Measurements from ENCODE around the gene LIPM.
"Not testable (repeated sequence)": the region's sequence is repeated elsewhere in the genome, so short reads cannot be mapped to it uniquely, and the experiment has no call there.

LIPM gene

DNA sequence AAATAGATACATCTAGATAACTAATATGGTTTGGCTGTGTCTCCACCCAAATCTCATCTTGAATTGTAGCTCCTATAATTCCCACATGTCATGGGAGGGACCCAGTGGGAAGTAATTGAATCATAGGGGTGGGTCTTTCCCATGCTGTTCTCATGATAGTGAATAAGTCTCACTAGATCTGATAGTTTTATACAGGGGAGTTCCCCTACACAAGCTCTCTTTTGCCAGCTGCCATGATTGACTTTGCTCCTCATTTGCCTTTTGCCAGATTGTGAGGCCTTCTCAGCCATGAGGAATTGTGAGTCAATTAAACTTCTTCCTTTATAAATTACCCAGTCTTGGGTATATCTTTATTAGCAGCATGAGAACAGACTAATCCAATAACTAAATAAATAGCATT, 35.1 kb downstream of the LIPM start:
- DNase-seq, result not testable (repeated sequence)

DNA sequence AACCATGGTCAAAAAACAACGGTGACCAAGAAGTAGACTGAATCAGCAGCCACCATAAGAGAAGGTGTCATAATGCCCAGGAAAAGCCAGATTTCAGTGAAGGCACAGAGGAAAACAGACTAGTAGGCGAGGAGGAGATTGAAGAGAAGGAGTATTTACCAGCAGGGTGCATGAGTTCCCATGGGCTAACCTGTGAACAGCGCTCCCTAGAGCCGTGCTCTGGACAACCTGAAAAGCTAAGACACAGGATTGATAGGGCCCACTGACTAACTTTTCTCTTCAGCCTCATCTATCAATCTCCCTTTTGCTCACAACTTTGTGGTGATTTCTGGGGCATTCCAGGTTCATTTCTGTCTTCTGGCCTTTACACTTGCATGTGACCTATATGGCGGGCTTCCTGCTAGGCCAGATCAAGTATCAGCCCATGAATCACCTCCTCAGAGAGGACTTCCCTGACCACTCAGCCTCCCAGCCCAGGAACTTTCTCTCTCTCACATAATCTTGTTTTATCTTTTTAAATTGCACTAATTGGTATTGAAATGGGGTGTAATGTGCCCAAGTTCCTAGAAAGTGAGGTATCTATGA, 36.3 kb downstream of the LIPM start:
- no peak for DNase-seq

DNA sequence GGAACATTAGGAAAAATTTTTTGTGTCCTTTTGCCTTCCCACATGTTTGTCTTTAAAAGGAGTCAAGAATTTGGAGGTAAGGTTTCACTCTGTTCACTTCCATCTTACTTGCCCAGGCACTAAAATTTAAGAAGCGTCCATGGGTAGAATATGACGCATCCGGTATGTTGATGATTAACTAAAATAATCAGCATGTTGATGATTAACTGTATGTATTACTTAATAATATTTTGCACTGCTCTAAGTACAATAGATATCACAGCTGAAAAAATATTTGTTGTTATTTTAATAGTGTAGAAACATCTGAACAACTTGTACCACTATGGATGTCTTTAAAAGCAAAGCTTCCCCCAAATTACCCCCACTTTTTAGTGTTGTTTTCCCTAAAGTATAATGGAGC, 37.6 kb downstream of the LIPM start:
- DNase-seq, result no peak

DNA sequence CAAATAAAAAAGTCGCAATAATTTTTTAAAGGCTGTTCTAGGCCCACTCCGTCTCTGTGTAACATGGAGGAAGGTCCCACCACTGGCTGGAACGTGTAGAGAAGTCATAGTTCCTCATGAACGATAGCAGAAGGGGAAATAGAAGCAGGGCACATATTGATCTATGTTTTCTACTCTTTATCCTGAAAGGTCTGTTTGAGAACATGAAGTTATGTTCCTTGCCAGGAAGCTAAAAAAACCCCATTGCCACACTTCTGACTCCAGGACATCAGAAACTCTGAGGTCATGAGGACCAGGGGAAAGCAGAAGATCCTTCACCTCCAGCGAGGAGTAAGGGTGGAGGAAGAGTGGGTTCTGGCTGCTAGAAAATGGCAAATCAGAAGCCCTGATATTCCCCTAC, 38.4 kb downstream of the LIPM start:
- DNase-seq, result no peak

DNA sequence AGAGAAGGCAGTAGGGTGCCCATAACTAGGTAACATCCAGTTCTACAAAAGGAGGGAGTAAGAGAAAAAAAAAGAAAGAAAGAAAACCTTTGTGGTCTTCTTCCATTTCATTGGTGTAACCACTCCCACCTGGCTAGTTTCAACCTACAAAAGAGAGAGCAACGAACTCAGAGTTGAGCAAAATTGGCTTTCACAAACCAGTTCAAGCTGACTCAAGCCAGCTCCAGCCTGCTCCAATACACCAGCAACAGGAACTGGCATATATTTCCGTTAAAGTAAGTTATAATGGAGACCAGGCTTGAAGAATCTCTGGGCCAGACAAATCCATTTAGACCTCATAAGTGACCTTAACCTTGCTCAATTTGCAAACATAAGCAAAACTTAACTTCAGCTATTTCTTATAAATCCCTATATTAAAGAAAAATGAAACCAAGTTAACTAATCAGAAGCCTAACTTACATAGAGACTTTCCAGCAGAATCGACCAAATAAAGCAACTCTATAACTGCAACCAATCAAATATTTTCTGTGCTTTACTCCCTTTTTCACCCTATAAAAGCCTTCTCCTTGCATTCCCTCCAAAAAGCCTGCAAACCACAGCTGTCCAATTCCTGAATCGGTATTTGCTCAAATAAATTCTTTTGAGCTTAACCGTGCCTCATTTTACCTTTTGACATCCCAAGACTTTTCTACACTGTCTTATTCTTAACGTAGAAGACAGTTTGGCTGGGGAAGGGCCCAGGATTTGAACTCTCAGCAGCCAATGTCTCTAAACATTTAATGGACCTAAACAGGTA, 39.0 kb downstream of the LIPM start:
- no peak for DNase-seq

DNA sequence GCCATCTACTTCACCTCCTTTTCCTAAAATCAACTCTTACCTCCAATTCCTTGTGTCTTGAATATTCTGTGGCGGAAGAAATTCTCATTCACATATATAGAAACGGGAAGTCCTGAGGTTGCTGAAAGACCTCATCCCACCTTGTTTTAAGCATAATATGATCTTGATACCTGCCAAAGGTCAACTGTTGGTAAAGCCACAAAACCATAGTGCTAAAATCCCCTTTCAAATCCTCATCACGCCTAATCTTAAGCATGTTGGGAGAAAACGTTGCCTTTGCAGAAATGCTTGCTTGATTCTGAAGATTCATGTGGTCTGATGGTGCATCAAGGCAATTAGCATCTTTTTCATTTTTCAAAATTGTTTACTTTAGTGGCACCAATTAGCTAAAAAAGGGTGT, 40.6 kb downstream of the LIPM start:
- no peak for DNase-seq

DNA sequence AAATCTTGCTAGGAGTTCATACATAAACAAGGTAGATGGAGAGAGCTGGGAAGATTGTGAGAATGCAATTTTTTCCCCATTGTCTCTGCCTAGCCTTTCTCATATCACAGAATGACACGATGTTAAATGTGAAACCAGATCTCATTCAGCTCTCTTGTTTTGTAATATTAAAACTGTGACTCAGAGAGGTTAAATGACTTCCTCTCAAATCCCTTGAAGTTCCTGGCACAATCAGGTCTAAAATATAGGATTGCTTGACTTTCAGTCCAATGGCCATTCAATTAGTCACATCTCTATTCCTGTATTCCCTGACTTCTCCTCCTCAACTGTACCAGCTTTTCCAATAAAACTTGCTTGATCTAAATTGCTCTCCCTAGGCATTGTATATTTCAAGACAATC, 46.0 kb downstream of the LIPM start:
- DNase-seq, result no peak

DNA sequence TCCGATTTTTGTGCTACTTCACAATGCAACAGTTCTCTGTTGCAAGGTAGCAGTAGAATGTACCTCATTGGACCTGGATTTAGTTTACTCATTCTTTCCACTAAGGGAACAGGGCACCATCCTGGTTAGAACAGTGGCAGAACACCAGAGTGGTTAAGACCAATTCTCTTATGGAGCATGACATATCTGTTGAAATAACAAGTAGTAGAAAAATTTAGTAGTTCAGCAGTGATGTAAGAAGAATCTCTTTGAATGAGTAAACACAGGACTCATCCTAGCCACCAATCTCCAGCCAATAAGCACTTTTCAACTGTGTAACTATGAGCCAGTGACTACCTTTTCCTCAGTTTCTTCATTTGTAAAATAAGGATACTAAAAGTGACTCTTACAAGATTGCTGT, 46.7 kb downstream of the LIPM start:
- DNase-seq, result no peak

DNA sequence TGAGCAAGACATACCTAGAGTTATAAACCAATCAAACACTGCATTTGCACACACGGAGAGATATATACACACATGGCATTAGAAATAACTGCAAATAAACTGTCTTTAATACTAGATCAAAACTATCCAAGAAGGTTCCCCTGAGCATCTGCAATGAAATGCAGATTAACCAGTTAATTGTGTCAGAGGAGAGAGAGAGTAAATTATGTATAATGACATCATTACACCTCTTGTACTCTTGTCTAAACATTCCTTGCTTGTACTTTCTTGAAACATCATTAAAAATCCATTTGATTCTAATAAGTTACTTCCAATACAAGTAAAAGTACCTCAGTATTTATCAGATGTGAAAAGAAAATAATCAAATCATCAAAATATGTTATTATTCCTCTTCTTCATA, 48.2 kb downstream of the LIPM start:
- DNase-seq, result no peak

DNA sequence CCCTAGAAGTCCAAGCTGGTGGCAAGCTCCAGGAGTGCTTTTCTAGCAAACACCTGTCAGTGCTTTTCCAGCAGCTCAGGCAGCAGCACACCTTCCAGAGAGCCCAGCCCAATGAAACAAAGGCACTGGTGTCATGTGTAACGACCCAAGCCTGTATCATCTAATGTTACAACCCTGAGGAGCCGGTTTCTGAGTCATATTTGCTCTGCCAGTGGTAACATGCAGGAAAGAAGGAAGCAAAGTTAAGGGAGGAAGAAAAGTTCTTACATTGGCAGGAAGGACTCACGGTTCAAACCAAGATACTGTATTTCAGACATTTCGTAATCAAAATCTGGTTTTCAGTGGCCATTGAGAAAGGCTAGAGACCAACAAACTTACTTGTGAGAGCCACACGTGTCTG, 49.2 kb downstream of the LIPM start, which contains the start of gene ANKRD22:
Gene ANKRD22 (minus strand): TSS at position 139 of the 400 bp plus-strand sequence. CDS start 237 bp downstream, outside the sequence.
- no peak for DNase-seq

DNA sequence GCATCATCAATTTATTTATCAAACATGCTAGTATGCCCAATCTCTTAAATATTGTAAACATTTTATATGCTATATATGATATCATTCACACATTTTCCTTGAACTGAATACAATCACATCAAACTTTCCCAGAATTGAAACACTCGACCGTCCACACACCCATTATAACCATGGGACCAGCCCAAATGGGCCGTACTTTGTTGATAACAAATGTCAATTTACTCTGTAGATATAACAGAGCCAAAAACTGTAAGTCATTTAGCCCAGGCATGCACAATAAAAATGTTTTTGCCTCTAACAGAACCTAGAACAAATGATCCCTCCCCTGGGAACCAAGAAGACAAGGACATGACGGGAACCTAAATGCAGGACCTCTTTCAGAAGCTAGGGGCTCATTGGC, 49.8 kb downstream of the LIPM start:
- DNase-seq, result no peak

DNA sequence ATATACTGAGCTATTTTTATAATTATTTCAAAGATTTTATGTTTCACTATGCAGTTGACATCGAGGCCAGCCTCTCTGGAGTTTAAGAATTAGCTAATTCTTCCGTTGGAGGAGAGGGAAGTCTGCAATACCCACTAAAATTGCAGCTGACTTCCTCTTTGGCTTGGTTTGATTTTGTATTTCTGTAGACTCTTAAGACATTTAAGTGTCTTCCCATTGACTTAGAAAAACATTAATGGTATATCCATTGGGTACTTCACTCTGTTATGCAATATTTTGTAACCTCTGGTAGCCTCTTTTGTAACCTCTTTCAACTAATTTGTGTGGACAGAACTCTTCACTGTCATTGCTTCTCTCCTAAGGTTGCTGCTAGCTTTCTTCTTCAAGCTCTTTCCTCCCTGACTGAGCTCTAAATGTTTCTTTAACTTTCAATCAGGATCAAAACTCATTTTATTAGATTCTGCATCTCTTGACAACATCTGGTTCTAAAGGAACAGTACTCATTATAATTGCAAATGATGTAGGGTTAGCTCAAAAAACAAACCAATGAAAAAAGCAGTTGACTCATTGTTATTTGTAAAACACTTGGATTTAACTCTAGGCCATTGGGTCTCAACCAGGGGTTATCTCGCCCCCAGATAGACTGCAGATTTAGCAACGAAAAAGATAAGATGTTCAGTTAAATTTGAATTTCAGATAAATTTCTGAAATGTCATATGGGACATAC, 50.8 kb downstream of the LIPM start:
- DNase-seq, result no peak

DNA sequence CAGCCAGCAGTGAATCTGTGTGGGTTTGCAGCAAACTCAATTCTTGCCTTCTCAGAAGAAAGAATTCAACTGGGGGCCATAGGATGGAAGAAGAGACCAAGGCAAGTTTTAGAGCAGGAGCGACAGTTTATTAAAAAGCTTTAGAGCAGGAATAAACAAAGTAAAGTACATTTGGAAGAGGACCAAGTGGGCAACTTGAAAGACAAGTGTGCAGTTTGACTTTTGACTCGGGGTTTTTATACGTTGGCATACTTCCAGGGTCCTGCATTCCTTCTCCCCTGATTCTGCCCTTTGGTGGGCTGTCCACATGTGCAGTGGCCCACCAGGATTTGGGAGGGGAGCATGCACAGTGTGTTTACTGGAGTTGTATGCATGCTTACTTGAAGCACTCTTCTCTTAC, 52.2 kb downstream of the LIPM start:
- DNase-seq, result no peak

DNA sequence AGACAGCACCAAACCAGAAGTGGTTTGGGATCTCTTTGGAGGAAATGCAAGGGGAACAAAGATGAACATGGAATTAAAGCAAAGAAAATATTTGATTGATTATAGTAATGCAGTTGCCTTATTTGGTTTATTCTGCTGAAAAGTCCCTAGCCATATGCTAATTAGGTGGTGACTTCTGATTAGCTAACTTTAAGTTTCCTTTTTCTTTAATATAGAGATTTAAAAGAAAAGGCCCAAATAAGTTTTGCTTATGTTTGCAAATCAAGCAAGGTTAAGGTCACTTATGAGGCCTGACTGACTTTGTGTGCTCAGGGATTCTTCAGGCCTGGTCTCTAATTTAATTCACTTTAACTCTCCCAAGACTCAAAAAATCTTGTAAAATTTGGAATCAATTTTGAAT, 55.3 kb downstream of the LIPM start:
- no peak for DNase-seq

DNA sequence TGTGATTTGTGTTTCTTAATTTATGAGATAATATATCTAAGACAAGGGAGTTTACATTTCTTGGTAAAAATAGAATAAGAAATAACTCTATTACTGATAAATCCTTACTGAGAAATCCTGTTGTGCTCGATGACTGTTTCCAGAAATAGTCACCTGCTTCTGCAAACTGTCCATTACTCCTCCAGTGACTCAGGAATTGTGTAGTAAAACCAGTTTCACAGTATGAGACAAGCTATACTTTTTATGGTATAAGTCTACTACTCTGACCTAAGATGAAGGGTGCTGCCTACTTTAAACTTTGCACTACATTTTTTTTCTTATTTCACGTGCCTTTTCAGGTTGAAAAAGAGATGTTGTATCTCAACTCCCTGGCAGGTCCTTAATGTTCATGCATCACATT, 56.0 kb downstream of the LIPM start:
- no peak for DNase-seq

DNA sequence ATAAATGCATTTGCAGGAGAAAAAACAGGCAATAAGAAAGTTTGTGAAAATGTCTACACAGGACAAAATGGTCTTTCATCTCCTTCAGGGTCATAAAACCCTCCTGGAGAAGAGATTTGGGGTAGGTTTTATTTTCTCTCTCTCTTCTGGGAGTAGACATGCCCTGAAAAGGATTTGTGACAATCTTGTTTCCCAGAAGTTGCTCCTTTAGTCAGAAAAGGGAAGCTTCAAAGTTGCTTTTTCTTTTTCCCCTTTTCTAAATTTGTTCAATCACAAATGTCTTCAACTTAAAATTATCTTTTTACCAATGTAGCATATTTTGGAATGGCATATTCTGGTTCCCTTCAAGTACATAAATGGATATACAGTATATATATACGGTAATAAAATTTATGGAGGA, 58.5 kb downstream of the LIPM start:
- no peak for DNase-seq

DNA sequence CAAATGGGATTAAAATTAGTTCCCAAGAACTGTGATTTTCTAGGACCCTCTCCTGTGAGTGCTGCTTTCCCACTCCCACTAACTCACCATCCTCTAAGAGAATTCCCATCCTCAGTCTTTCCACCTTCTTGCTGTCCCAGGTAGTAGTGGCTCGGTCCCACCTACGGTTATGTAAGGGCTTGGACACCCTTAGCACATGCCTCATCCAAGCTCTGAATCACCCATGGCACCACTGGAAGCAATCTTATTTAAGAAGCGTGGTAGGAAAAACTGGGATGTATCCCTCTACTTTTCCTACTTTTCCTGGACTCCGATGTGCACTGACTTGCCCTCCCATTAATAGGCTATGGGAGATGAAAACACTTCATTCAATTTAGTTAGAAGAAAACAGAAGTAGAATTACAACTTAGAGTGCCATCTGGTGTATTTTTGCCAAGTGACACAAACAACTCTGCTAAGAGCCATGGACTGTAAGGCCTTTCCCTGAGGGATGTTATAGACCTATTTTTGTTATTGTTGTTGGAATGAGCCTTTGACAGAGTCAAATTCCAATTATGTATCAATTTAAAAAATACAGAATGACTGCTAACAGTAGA, 62.8 kb downstream of the LIPM start:
- DNase-seq, result no peak

DNA sequence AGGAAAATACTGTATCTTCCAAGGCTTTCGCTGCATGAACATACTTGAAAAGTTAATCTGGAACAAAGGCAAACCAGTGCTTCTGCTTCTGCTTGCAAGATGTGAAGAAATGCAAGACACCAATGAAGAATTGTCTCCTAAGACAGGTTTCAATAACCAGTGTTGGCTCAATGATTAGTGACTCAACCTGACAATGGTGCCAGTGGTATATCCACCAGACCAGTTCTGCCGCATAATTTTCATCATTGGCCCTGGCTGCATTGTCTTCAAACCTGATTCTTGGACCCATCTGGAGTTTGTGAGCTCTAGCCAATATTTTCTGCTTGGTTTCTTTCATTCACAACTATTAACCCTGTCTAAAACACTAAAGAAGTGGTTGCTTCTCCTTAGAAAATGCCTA, 63.9 kb downstream of the LIPM start:
- DNase-seq, result no peak

DNA sequence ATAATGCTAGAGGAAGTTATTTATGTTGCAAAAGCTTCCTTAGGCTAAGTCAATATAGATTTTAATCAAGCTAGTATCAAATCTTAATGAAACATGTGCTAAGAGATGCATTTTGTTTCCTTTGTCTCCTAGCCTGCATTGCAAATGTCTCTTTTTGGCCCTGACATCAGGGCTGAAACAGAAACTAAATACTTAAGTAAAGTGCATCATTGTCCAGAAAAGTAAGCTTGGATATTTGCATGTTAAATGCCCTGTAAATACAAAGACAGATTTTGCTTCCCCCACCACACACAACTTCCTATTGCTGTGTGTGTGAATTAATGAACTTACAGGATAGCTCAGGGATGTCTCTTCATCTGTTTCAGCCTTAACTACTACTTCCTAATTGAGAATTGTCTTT, 67.6 kb downstream of the LIPM start:
- DNase-seq, result no peak

All from hypothalamus (tissue), 51 donors.